HEK293 (cell line): ENCODE data around the gene JAKMIP1.

ENCODE experiments used
- CTCF ChIA-PET: fragments of 350-600 bp; formaldehyde crosslinking; extraction: SDS; loops from one replicate; lab custom pipeline; 2021; ENCODE audit warnings: antibody characterized with exemption; lab: Yijun Ruan, JAX
- POLR2A ChIA-PET: fragments of 300-600 bp; formaldehyde crosslinking; extraction: SDS; loops from one replicate; lab custom pipeline; 2020; ENCODE audit warnings: antibody characterized with exemption, inconsistent platforms; lab: Yijun Ruan, JAX
- H3K27ac ChIP-seq: fragments of 200-500 bp; sonication (Bioruptor generic); 2 replicates; pipeline ENCODE4 v1.5.1; 2014; ENCODE audit warnings: low read depth, low read length, control low read depth, inconsistent platforms; ENCODE audit errors: extremely low read depth
- H3K36me3 ChIP-seq, 2 experiments: fragments of 200-500 bp in 1 of 2; sonication (Bioruptor generic) in 1 of 2; 1 replicate in 1 of 2; 2 replicates in 1 of 2; pipeline ENCODE4 v1.5.1; 2014 to 2017; ENCODE audit warnings: inconsistent platforms in 2 of 2, low read length in 2 of 2; ENCODE audit not compliant: control insufficient read depth in 2 of 2, insufficient read depth in 1 of 2
- H3K4me1 ChIP-seq: fragments of 200-500 bp; sonication (Bioruptor generic); 2 replicates; pipeline ENCODE4 v1.5.1; 2014; ENCODE audit warnings: mild to moderate bottlenecking, low read length, inconsistent platforms; ENCODE audit not compliant: control insufficient read depth, insufficient read depth
- H3K4me3 ChIP-seq: 2 replicates; pipeline ENCODE4 v1.5.1; 2011; ENCODE audit warnings: low read depth, mild to moderate bottlenecking, control low read depth, low read length, moderate library complexity
- H3K9me3 ChIP-seq: fragments of 200-500 bp; sonication (Bioruptor generic); 2 replicates; pipeline ENCODE4 v1.5.1; 2014; ENCODE audit warnings: low read depth, low read length, inconsistent platforms; ENCODE audit not compliant: control insufficient read depth, insufficient read depth
- ZEB2 ChIP-seq: fragments of 450-650 bp; formaldehyde crosslinking; IDR thresholded peaks from 2 replicates; pipeline ENCODE4 v1.5.1; 2016; ENCODE audit warnings: missing biosample characterization, missing genetic modification characterization
- ZFP37 ChIP-seq: fragments of 450-650 bp; formaldehyde crosslinking; IDR thresholded peaks from 2 replicates; pipeline ENCODE4 v1.5.1; 2016; ENCODE audit warnings: missing biosample characterization, missing genetic modification characterization
- ZNF157 ChIP-seq: fragments of 450-650 bp; formaldehyde crosslinking; IDR thresholded peaks from 2 replicates; pipeline ENCODE4 v1.5.1; 2016; ENCODE audit warnings: missing biosample characterization, missing genetic modification characterization
- ZNF23 ChIP-seq: fragments of 450-650 bp; formaldehyde crosslinking; IDR thresholded peaks from 2 replicates; pipeline ENCODE4 v1.5.1; 2016; ENCODE audit warnings: missing biosample characterization, missing genetic modification characterization, borderline replicate concordance
- ZNF266 ChIP-seq: fragments of 450-650 bp; formaldehyde crosslinking; IDR thresholded peaks from 2 replicates; pipeline ENCODE4 v1.5.1; 2016; ENCODE audit warnings: missing biosample characterization, missing genetic modification characterization, low read depth
- ZNF292 ChIP-seq: fragments of 450-650 bp; formaldehyde crosslinking; IDR thresholded peaks from 2 replicates; pipeline ENCODE4 v1.5.1; 2016; ENCODE audit warnings: low read depth, missing biosample characterization, missing genetic modification characterization, borderline replicate concordance
- ZNF433 ChIP-seq: fragments of 450-650 bp; formaldehyde crosslinking; IDR thresholded peaks from 2 replicates; pipeline ENCODE4 v1.5.1; 2016; ENCODE audit warnings: missing biosample characterization, missing genetic modification characterization, low read depth
- ZNF473 ChIP-seq: fragments of 450-650 bp; formaldehyde crosslinking; IDR thresholded peaks from 2 replicates; pipeline ENCODE4 v1.5.1; 2017; ENCODE audit warnings: missing biosample characterization, missing genetic modification characterization
- ZNF626 ChIP-seq: fragments of 450-650 bp; sonication (Bioruptor Pico); formaldehyde crosslinking; IDR thresholded peaks from 2 replicates; pipeline ENCODE4 v1.5.1; 2018; ENCODE audit warnings: missing biosample characterization, missing genetic modification characterization, inconsistent platforms
- ZNF654 ChIP-seq: fragments of 450-650 bp; formaldehyde crosslinking; IDR thresholded peaks from 2 replicates; pipeline ENCODE4 v1.5.1; 2016; ENCODE audit warnings: low read depth, missing biosample characterization, missing genetic modification characterization
- ZSCAN30 ChIP-seq: fragments of 450-650 bp; IDR thresholded peaks from 2 replicates; pipeline ENCODE4 v1.5.1; 2018; ENCODE audit warnings: missing biosample characterization, mild to moderate bottlenecking, missing genetic modification characterization, moderate library complexity
- TF ChIP-seq, protein P1 (sequence below): fragments of 450-650 bp; formaldehyde crosslinking; IDR thresholded peaks from 2 replicates; pipeline ENCODE4 v1.5.1; 2016; ENCODE audit warnings: missing biosample characterization, missing genetic modification characterization
- TF ChIP-seq, protein P2 (sequence below): fragments of 450-650 bp; formaldehyde crosslinking; IDR thresholded peaks from 2 replicates; pipeline ENCODE4 v1.5.1; 2016; ENCODE audit warnings: missing biosample characterization, missing genetic modification characterization
- TF ChIP-seq, protein P3 (sequence below): fragments of 450-650 bp; formaldehyde crosslinking; IDR thresholded peaks from 2 replicates; pipeline ENCODE4 v1.5.1; 2016; ENCODE audit warnings: missing biosample characterization, missing genetic modification characterization
- TF ChIP-seq, protein P4 (sequence below): fragments of 450-650 bp; formaldehyde crosslinking; IDR thresholded peaks from 2 replicates; pipeline ENCODE4 v1.5.1; 2016; ENCODE audit warnings: missing biosample characterization, missing genetic modification characterization
- TF ChIP-seq, protein P5 (sequence below): fragments of 450-650 bp; formaldehyde crosslinking; optimal IDR thresholded peaks from 2 replicates; pipeline ENCODE3; 2016; ENCODE audit warnings: missing biosample characterization, mild to moderate bottlenecking, missing genetic modification characterization
- TF ChIP-seq, protein P6 (sequence below): fragments of 450-650 bp; IDR thresholded peaks from 2 replicates; pipeline ENCODE4 v1.5.1; 2018; ENCODE audit warnings: missing biosample characterization, missing genetic modification characterization
- TF ChIP-seq, protein P7 (sequence below): fragments of 450-650 bp; formaldehyde crosslinking; IDR thresholded peaks from 2 replicates; pipeline ENCODE4 v1.5.1; 2017; ENCODE audit warnings: missing biosample characterization, missing genetic modification characterization
- TF ChIP-seq, protein P8 (sequence below): fragments of 450-650 bp; formaldehyde crosslinking; IDR thresholded peaks from 2 replicates; pipeline ENCODE4 v1.5.1; 2016; ENCODE audit warnings: missing biosample characterization, missing genetic modification characterization, low read depth

JAKMIP1 gene

DNA sequence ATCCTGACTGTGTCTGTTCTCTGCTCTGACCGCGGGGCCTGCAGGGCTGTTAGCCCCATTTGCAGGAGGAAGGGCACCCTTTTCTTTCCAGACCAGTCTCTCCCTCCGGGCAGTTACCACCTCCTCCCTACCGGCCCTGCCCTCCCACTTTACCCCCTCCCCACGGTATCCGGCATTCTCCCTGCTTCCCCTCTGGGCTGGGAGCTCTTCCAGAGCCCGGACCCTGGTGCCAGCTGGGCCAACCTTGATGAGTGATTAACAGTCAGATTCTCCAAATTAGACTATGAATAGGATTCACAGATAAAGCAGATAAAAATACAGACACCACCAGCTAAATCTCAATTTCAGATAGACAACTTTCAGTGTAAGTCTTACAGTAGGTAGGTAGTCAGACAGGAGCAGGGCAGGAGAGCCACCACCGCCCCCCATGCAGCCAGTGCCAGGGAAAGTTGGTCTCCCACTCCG, 45.9 kb upstream of the JAKMIP1 start (continued):
- TF ChIP-seq, protein P1, sequence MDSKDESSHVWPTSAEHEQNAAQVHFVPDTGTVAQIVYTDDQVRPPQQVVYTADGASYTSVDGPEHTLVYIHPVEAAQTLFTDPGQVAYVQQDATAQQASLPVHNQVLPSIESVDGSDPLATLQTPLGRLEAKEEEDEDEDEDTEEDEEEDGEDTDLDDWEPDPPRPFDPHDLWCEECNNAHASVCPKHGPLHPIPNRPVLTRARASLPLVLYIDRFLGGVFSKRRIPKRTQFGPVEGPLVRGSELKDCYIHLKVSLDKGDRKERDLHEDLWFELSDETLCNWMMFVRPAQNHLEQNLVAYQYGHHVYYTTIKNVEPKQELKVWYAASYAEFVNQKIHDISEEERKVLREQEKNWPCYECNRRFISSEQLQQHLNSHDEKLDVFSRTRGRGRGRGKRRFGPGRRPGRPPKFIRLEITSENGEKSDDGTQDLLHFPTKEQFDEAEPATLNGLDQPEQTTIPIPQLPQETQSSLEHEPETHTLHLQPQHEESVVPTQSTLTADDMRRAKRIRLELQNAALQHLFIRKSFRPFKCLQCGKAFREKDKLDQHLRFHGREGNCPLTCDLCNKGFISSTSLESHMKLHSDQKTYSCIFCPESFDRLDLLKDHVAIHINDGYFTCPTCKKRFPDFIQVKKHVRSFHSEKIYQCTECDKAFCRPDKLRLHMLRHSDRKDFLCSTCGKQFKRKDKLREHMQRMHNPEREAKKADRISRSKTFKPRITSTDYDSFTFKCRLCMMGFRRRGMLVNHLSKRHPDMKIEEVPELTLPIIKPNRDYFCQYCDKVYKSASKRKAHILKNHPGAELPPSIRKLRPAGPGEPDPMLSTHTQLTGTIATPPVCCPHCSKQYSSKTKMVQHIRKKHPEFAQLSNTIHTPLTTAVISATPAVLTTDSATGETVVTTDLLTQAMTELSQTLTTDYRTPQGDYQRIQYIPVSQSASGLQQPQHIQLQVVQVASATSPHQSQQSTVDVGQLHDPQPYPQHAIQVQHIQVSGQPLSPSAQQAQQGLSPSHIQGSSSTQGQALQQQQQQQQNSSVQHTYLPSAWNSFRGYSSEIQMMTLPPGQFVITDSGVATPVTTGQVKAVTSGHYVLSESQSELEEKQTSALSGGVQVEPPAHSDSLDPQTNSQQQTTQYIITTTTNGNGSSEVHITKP = no peak
- TF ChIP-seq ZNF654 (tag by site-specific recombination) = no peak

DNA sequence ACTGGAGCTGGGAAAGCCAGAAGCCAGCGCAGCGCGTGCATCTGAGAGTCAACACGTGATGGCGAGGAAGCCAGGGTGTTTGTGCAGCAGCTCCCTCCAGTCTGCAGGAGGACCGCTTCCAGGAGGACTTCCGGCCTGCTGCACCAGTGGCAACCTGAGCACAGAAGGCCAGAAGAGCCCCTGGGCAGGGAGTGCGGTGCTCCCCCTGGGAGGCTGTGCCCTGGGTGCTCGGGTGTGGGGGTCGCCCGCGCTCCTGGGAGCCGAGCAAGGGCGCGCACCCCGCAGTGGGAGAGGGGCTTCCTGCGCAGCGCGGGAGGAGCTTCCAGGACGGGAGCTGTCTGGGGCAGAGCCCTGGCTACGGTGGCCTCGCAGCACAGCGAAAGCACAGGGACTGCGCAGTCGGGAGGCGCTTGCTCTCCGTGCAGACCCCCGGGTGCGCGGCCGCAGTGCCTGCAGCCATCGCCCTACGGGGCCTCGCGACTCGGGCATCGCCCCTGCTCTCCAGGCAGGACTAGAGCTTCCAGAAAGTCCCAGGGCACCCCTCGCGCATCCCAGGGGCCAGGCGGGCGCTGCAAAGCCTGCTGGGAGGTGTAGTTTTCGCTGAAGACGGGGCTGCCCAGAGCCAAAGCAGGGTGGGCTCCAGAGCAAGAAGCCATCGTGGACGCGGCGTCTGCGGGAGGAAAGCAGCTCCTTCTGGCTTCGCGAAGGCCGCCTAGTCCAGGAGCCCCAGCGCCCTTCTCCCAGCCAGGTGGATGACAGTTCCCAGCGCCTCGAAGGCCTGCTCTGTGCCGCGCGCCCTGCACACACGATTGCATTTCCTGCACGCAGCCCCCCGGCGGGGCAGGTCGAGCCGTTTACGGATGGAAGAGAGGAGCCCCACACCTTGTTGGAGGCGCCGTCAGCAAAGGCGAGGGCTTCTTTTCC, 45.2 kb upstream of the JAKMIP1 start:
- H3K4me1 ChIP-seq = no peaks in the 10 kb centered on the region
- H3K36me3 ChIP-seq = no peaks in the 10 kb centered on the region
- H3K9me3 ChIP-seq = no peaks in the 10 kb centered on the region
- CTCF ChIA-PET = interaction anchor here (12.8 kb wide), 1 partner anchor 84 kb away, joined by 203 read pairs; no protein-coding TSS in a partner anchor
- H3K4me3 ChIP-seq = no peak overlapping the region
- TF ChIP-seq ZNF157 (tag by site-specific recombination) = no peak
- no peak for TF ChIP-seq ZNF433 (tag by site-specific recombination)
- TF ChIP-seq, protein P2, sequence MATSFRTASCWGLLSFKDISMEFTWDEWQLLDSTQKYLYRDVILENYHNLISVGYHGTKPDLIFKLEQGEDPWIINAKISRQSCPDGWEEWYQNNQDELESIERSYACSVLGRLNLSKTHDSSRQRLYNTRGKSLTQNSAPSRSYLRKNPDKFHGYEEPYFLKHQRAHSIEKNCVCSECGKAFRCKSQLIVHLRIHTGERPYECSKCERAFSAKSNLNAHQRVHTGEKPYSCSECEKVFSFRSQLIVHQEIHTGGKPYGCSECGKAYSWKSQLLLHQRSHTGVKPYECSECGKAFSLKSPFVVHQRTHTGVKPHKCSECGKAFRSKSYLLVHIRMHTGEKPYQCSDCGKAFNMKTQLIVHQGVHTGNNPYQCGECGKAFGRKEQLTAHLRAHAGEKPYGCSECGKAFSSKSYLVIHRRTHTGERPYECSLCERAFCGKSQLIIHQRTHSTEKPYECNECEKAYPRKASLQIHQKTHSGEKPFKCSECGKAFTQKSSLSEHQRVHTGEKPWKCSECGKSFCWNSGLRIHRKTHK = no peak
- TF ChIP-seq, protein P3, sequence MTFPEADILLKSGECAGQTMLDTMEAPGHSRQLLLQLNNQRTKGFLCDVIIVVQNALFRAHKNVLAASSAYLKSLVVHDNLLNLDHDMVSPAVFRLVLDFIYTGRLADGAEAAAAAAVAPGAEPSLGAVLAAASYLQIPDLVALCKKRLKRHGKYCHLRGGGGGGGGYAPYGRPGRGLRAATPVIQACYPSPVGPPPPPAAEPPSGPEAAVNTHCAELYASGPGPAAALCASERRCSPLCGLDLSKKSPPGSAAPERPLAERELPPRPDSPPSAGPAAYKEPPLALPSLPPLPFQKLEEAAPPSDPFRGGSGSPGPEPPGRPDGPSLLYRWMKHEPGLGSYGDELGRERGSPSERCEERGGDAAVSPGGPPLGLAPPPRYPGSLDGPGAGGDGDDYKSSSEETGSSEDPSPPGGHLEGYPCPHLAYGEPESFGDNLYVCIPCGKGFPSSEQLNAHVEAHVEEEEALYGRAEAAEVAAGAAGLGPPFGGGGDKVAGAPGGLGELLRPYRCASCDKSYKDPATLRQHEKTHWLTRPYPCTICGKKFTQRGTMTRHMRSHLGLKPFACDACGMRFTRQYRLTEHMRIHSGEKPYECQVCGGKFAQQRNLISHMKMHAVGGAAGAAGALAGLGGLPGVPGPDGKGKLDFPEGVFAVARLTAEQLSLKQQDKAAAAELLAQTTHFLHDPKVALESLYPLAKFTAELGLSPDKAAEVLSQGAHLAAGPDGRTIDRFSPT (tag by site-specific recombination) = no peak
- no peak for TF ChIP-seq ZNF473 (tag by site-specific recombination)
- TF ChIP-seq, protein P4, sequence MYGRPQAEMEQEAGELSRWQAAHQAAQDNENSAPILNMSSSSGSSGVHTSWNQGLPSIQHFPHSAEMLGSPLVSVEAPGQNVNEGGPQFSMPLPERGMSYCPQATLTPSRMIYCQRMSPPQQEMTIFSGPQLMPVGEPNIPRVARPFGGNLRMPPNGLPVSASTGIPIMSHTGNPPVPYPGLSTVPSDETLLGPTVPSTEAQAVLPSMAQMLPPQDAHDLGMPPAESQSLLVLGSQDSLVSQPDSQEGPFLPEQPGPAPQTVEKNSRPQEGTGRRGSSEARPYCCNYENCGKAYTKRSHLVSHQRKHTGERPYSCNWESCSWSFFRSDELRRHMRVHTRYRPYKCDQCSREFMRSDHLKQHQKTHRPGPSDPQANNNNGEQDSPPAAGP (tag by site-specific recombination) = no peak
- TF ChIP-seq, protein P5, sequence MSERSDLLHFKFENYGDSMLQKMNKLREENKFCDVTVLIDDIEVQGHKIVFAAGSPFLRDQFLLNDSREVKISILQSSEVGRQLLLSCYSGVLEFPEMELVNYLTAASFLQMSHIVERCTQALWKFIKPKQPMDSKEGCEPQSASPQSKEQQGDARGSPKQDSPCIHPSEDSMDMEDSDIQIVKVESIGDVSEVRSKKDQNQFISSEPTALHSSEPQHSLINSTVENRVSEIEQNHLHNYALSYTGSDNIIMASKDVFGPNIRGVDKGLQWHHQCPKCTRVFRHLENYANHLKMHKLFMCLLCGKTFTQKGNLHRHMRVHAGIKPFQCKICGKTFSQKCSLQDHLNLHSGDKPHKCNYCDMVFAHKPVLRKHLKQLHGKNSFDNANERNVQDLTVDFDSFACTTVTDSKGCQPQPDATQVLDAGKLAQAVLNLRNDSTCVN (tag by site-specific recombination) = no peak
- no peak for TF ChIP-seq ZEB2
- TF ChIP-seq, protein P6, sequence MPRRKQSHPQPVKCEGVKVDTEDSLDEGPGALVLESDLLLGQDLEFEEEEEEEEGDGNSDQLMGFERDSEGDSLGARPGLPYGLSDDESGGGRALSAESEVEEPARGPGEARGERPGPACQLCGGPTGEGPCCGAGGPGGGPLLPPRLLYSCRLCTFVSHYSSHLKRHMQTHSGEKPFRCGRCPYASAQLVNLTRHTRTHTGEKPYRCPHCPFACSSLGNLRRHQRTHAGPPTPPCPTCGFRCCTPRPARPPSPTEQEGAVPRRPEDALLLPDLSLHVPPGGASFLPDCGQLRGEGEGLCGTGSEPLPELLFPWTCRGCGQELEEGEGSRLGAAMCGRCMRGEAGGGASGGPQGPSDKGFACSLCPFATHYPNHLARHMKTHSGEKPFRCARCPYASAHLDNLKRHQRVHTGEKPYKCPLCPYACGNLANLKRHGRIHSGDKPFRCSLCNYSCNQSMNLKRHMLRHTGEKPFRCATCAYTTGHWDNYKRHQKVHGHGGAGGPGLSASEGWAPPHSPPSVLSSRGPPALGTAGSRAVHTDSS (tag by site-specific recombination) = no peak
- no peak for TF ChIP-seq ZNF266 (tag by site-specific recombination)
- TF ChIP-seq ZNF626 (tag by site-specific recombination) = no peak
- TF ChIP-seq, protein P7, sequence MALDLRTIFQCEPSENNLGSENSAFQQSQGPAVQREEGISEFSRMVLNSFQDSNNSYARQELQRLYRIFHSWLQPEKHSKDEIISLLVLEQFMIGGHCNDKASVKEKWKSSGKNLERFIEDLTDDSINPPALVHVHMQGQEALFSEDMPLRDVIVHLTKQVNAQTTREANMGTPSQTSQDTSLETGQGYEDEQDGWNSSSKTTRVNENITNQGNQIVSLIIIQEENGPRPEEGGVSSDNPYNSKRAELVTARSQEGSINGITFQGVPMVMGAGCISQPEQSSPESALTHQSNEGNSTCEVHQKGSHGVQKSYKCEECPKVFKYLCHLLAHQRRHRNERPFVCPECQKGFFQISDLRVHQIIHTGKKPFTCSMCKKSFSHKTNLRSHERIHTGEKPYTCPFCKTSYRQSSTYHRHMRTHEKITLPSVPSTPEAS (tag by site-specific recombination) = no peak
- TF ChIP-seq, protein P8, sequence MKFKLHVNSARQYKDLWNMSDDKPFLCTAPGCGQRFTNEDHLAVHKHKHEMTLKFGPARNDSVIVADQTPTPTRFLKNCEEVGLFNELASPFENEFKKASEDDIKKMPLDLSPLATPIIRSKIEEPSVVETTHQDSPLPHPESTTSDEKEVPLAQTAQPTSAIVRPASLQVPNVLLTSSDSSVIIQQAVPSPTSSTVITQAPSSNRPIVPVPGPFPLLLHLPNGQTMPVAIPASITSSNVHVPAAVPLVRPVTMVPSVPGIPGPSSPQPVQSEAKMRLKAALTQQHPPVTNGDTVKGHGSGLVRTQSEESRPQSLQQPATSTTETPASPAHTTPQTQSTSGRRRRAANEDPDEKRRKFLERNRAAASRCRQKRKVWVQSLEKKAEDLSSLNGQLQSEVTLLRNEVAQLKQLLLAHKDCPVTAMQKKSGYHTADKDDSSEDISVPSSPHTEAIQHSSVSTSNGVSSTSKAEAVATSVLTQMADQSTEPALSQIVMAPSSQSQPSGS (tag by site-specific recombination) = no peak
- TF ChIP-seq ZFP37 (tag by site-specific recombination) = no peak
- no peak for TF ChIP-seq ZSCAN30 (tag by site-specific recombination)
- TF ChIP-seq ZNF292 (tag by site-specific recombination) = no peak
- TF ChIP-seq ZNF23 (tag by site-specific recombination) = no peak
- POLR2A ChIA-PET = no interaction called here
- no peak overlapping the region for H3K27ac ChIP-seq
